HCT116 (cell line): ENCODE data around the gene SAE1. TPM values are rescaled to one million over a fixed set of nuclear protein-coding genes. Genes with fewer than 3 reads are reported as not detected.

Experiments used
- ATAC-seq: fragments of 200-7000 bp; cut with Tn5 transposase; 2 replicates; pipeline ENCODE4 v1.9.1; 2020; ENCODE audit warnings: mild to moderate bottlenecking, moderate library complexity
- BruUV-seq: library from RNA; stranded (reverse); fragments of 400-500 nt; replicated peaks from 2 replicates; lab custom pipeline; 2021; lab: Mats Ljungman, UMichigan
- CTCF ChIA-PET: fragments of 300-600 bp; sonication (Branson Sonifier 250); formaldehyde crosslinking; loops from one replicate; lab custom pipeline; 2021; ENCODE audit warnings: antibody characterized with exemption; lab: Charles Lee
- POLR2A ChIA-PET: fragments of 300-600, 350-600 bp; sonication (Branson Sonifier 250); formaldehyde crosslinking; loops from one replicate; lab custom pipeline; 2021; ENCODE audit warnings: antibody characterized with exemption; lab: Charles Lee
- RAD21 ChIA-PET, 2 experiments: fragments of 300-600 bp; sonication (Branson Sonifier 250); formaldehyde crosslinking; loops; one replicate each; lab custom pipeline; 2023; ENCODE audit warnings: low total read pairs in 2 of 2; ENCODE audit not compliant: uncharacterized antibody in 2 of 2, unreplicated experiment in 2 of 2, low non-redundant PET in 1 of 2; lab: Charles Lee
- DNase-seq: peaks from one replicate; pipeline ENCODE4 v3.0.0-alpha.2; 2010; ENCODE audit warnings: low read depth, low spot score
- H2AFZ ChIP-seq: fragments of 200-600 bp; shearing (Covaris generic), sonication (generic); 2 replicates; pipeline ENCODE4 v1.6.1; 2017; ENCODE audit warnings: low read depth, mixed run types, mixed read lengths, antibody characterized with exemption, low read length; ENCODE audit not compliant: poor library complexity, severe bottlenecking
- H3K27ac ChIP-seq: 2 replicates; pipeline ENCODE4 v1.5.1; 2012; ENCODE audit warnings: low read depth, low read length
- H3K27me3 ChIP-seq: fragments of 200-600 bp; sonication (generic); 2 replicates; pipeline ENCODE4 v1.6.1; 2016; ENCODE audit warnings: mixed run types, low read length, mixed read lengths; ENCODE audit not compliant: insufficient read depth
- H3K36me3 ChIP-seq, 2 experiments: fragments of 200-500 bp in 1 of 2; fragments of 200-600 bp in 1 of 2; sonication (Bioruptor generic) in 1 of 2; sonication (generic) in 1 of 2; 2 replicates each; pipeline versions ENCODE4 v1.5.1 to v1.6.1; 2014 to 2016; ENCODE audit warnings: low read length in 2 of 2, inconsistent platforms in 1 of 2, mixed read lengths in 1 of 2, mixed run types in 1 of 2; ENCODE audit not compliant: insufficient read depth in 2 of 2, control insufficient read depth in 1 of 2
- H3K4me1 ChIP-seq, 2 experiments: fragments of 200-600 bp in 1 of 2; sonication (generic) in 1 of 2; 2 replicates each; pipeline versions ENCODE4 v1.5.1 to v1.6.1; 2012 to 2017; ENCODE audit warnings: low read length in 2 of 2, inconsistent platforms in 1 of 2, mild to moderate bottlenecking in 1 of 2, mixed read lengths in 1 of 2, mixed run types in 1 of 2, moderate library complexity in 1 of 2; ENCODE audit not compliant: insufficient read depth in 2 of 2, control insufficient read depth in 1 of 2
- H3K4me2 ChIP-seq: fragments of 200-600 bp; sonication (generic); 2 replicates; pipeline ENCODE4 v1.6.1; 2017; ENCODE audit warnings: mixed run types, low read length, mixed read lengths
- H3K4me3 ChIP-seq, 2 experiments: fragments of 200-600 bp in 1 of 2; sonication (generic) in 1 of 2; replicated peaks in 1 of 2; 2 replicates each; pipeline ENCODE4 v1.5.1; 2011 to 2016; ENCODE audit warnings: low read length in 2 of 2, control low read depth in 1 of 2, low read depth in 1 of 2, mild to moderate bottlenecking in 1 of 2, mixed read lengths in 1 of 2, mixed run types in 1 of 2
- H3K79me2 ChIP-seq: fragments of 200-600 bp; sonication (generic); 2 replicates; pipeline ENCODE4 v1.6.1; 2017; ENCODE audit warnings: mild to moderate bottlenecking, mixed run types, low read length, moderate library complexity, mixed read lengths; ENCODE audit not compliant: insufficient read depth
- H3K9ac ChIP-seq: fragments of 200-600 bp; sonication (generic); 2 replicates; pipeline ENCODE4 v1.6.1; 2016; ENCODE audit warnings: low read length, mixed read lengths
- H3K9me2 ChIP-seq: fragments of 200-600 bp; sonication (generic), shearing (Covaris generic); 2 replicates; pipeline ENCODE4 v1.6.1; 2017; ENCODE audit warnings: mixed run types, mild to moderate bottlenecking, moderate library complexity; ENCODE audit not compliant: insufficient read depth
- H3K9me3 ChIP-seq, 2 experiments: fragments of 200-500 bp in 1 of 2; fragments of 200-600 bp in 1 of 2; sonication (Bioruptor generic) in 1 of 2; sonication (generic) in 1 of 2; 2 replicates each; pipeline ENCODE4 v1.6.1; 2014 to 2017; ENCODE audit warnings: low read length in 2 of 2, mixed read lengths in 2 of 2, inconsistent platforms in 1 of 2, low read depth in 1 of 2, mild to moderate bottlenecking in 1 of 2, mixed run types in 1 of 2, moderate library complexity in 1 of 2; ENCODE audit not compliant: control insufficient read depth in 1 of 2, insufficient read depth in 1 of 2
- H4K20me1 ChIP-seq: fragments of 200-600 bp; sonication (generic), shearing (Covaris generic); 2 replicates; pipeline ENCODE4 v1.6.1; 2017; ENCODE audit warnings: mixed run types, mild to moderate bottlenecking, moderate library complexity; ENCODE audit not compliant: insufficient read depth
- ATF3 ChIP-seq: IDR thresholded peaks from 2 replicates; pipeline ENCODE4 v1.6.1; 2012
- CBX3 ChIP-seq: IDR thresholded peaks from 2 replicates; pipeline ENCODE4 v1.6.1; 2012; ENCODE audit warnings: low read depth
- CEBPB ChIP-seq: IDR thresholded peaks from 2 replicates; pipeline ENCODE4 v1.6.1; 2012; ENCODE audit warnings: low read depth
- EGR1 ChIP-seq: IDR thresholded peaks from 2 replicates; pipeline ENCODE4 v1.6.1; 2012; ENCODE audit warnings: low read depth
- EZH2 ChIP-seq: fragments of 200-600 bp; sonication (generic); IDR thresholded peaks from 2 replicates; pipeline ENCODE4 v1.6.1; 2017; ENCODE audit warnings: antibody characterized with exemption, mixed run types
- EZH2phosphoT487 ChIP-seq: fragments of 200-600 bp; IDR thresholded peaks from 2 replicates; pipeline ENCODE4 v1.6.1; 2018; ENCODE audit warnings: antibody characterized with exemption, borderline replicate concordance
- FOSL1 ChIP-seq: IDR thresholded peaks from 2 replicates; pipeline ENCODE4 v1.6.1; 2012; ENCODE audit warnings: low read depth
- JUND ChIP-seq: IDR thresholded peaks from 2 replicates; pipeline ENCODE4 v1.6.1; 2012
- MAX ChIP-seq: IDR thresholded peaks from 2 replicates; pipeline ENCODE4 v1.6.1; 2012
- POLR2A ChIP-seq: IDR thresholded peaks from 2 replicates; pipeline ENCODE4 v1.7.0; 2011; ENCODE audit warnings: borderline replicate concordance; ENCODE audit not compliant: insufficient read depth, insufficient read length; ENCODE audit errors: extremely low read depth
- POLR2AphosphoS5 ChIP-seq: IDR thresholded peaks from 2 replicates; pipeline ENCODE4 v1.6.1; 2011; ENCODE audit warnings: mild to moderate bottlenecking, low read depth, low read length, moderate library complexity
- RAD21 ChIP-seq: IDR thresholded peaks from 2 replicates; pipeline ENCODE4 v1.6.1; 2012; ENCODE audit warnings: low read depth, mild to moderate bottlenecking
- SIN3A ChIP-seq: IDR thresholded peaks from 2 replicates; pipeline ENCODE4 v1.6.1; 2012; ENCODE audit warnings: low read depth
- SP1 ChIP-seq: IDR thresholded peaks from 2 replicates; pipeline ENCODE4 v1.6.1; 2012; ENCODE audit warnings: low read depth
- SRF ChIP-seq: IDR thresholded peaks from 2 replicates; pipeline ENCODE4 v1.6.1; 2012; ENCODE audit warnings: low read depth
- TCF7L2 ChIP-seq: IDR thresholded peaks from 2 replicates; pipeline ENCODE4 v1.7.0; 2011; ENCODE audit warnings: borderline replicate concordance, inconsistent platforms; ENCODE audit not compliant: insufficient read depth, insufficient read length; ENCODE audit errors: extremely low read depth
- YY1 ChIP-seq: IDR thresholded peaks from 2 replicates; pipeline ENCODE4 v1.6.1; 2011; ENCODE audit warnings: low read length, low read depth, moderate library complexity, mild to moderate bottlenecking; ENCODE audit not compliant: insufficient replicate concordance; ENCODE audit errors: extremely low read depth
- ZBTB33 ChIP-seq: IDR thresholded peaks from 2 replicates; pipeline ENCODE4 v1.6.1; 2011; ENCODE audit warnings: mild to moderate bottlenecking, low read length, moderate library complexity; ENCODE audit not compliant: insufficient replicate concordance; ENCODE audit errors: extremely low read depth
- ZFX ChIP-seq: fragments of 450-650 bp; IDR thresholded peaks from 2 replicates; pipeline ENCODE4 v1.6.1; 2017
- ZNF274 ChIP-seq: fragments of 200-500 bp; sonication (Bioruptor generic); IDR thresholded peaks from 2 replicates; pipeline ENCODE4 v1.6.1; 2014; ENCODE audit warnings: mild to moderate bottlenecking, low read depth, low read length, inconsistent platforms
- intact Hi-C: fragments of 100-400 bp; cut with micrococcal nuclease; formaldehyde crosslinking; loops from 2 replicates; pipeline ENCODE4 v1.10.0; 2022
- total RNA-seq: library from RNA; stranded (reverse); gene quantifications from one replicate; pipeline ENCODE4 v1.2.1, GENCODE V29; 2021; ENCODE audit not compliant: unreplicated experiment

SAE1 gene
- total RNA-seq, 1 experiment from 2014 or later = 213 TPM

- no peak for TF ChIP-seq ZBTB33
- no peak for TF ChIP-seq FOSL1
- TF ChIP-seq EZH2phosphoT487 = no peak
- no peak for TF ChIP-seq CEBPB
- TF ChIP-seq SRF = no peak
- TF ChIP-seq POLR2AphosphoS5 = no peak
- no peak for TF ChIP-seq EZH2
- TF ChIP-seq TCF7L2 = no peak
- no peak for TF ChIP-seq SP1
- TF ChIP-seq RAD21 = no peak
- no peak for TF ChIP-seq ZFX
Measured at GRCh38 chr19:47221890-47222289, 91.3 kb downstream of the SAE1 start (continued).

- ATAC-seq (peak; percentile 58), DNase-seq (no peak)
- Histone ChIP-seq H3K4me1 (peaks cover 17 to 52% of the 10 kb centered on the region in 2 experiments), H3K27ac (peak overlapping the region; percentile 97), H3K9me2 (no peaks in the 10 kb centered on the region), H3K4me3 (peak overlapping the region; percentile 76 to 78), H3K4me2 (peak overlapping the region; percentile 100), H3K27me3 (no peaks in the 10 kb centered on the region), H3K36me3 (peaks cover 4% of the 10 kb centered on the region in 2 experiments; a peak in 1 of 4 replicates), H3K9me3 (no peaks in the 10 kb centered on the region), H3K9ac (peak overlapping the region; percentile 87), H4K20me1 (no peaks in the 10 kb centered on the region), H3K79me2 (peaks cover 22% of the 10 kb centered on the region), H2AFZ (peak overlapping the region; percentile 52)
- RAD21 ChIA-PET = interaction anchor here (0.6 to 1.1 kb wide), 4 partner anchors 18 to 710 kb away, joined by 3 to 5 read pairs (median 4); no protein-coding TSS in a partner anchor
- intact Hi-C loops = no loop called here
- POLR2A ChIA-PET = interaction anchor here (0.6 to 3.5 kb wide), 22 partner anchors 10 to 1610 kb away, joined by 3 to 39 read pairs (median 6); partner anchors contain the start of genes CCDC9 and ZC3H4
- TF ChIP-seq YY1 = peak; percentile 62
- peak; percentile 100 for TF ChIP-seq POLR2AphosphoS5
- TF ChIP-seq SIN3A = peak; percentile 95
- 0 out of 2 replicates have a peak, but pooled peaks have one; percentile 21 for TF ChIP-seq EGR1
- TF ChIP-seq ZNF274 = no peak
- TF ChIP-seq TCF7L2 = peak; percentile 60
- peak; percentile 74; the same call in 1 of the 2 replicates for TF ChIP-seq SP1
- TF ChIP-seq JUND = peak; percentile 51; the same call in 1 of the 2 replicates
- TF ChIP-seq ATF3 = no peak
- no peak for TF ChIP-seq CBX3
- TF ChIP-seq ZBTB33 = peak; percentile 88
- TF ChIP-seq MAX = 0 out of 2 replicates have a peak, but pooled peaks have one; percentile 7
- TF ChIP-seq EZH2phosphoT487 = no peak
- TF ChIP-seq ZFX = 0 out of 2 replicates have a peak, but pooled peaks have one; percentile 64
- peak; percentile 99 for TF ChIP-seq POLR2A
- TF ChIP-seq EZH2 = no peak
- CTCF ChIA-PET = interaction anchor here (0.9 to 2.7 kb wide), 4 partner anchors 13 to 31 kb away, joined by 3 to 16 read pairs (median 10); partner anchors contain the start of gene CCDC9
- no TSS peak for BruUV-seq
Measured at GRCh38 chr19:47225746-47226425, 95.3 kb downstream of the SAE1 start.
